HG03039 (cell line): Measurements from ENCODE around the gene ETHE1.
"Not testable (repeated sequence)": the region's sequence is repeated elsewhere in the genome, so short reads cannot be mapped to it uniquely, and the experiment has no call there.

Experiments
- ATAC-seq: cut with Tn5 transposase; IDR thresholded peaks from one replicate; pipeline ENCODE4 v1.9.1; 2021; ENCODE audit warnings: mild to moderate bottlenecking, moderate library complexity; ENCODE audit not compliant: unreplicated experiment

ETHE1 gene

DNA sequence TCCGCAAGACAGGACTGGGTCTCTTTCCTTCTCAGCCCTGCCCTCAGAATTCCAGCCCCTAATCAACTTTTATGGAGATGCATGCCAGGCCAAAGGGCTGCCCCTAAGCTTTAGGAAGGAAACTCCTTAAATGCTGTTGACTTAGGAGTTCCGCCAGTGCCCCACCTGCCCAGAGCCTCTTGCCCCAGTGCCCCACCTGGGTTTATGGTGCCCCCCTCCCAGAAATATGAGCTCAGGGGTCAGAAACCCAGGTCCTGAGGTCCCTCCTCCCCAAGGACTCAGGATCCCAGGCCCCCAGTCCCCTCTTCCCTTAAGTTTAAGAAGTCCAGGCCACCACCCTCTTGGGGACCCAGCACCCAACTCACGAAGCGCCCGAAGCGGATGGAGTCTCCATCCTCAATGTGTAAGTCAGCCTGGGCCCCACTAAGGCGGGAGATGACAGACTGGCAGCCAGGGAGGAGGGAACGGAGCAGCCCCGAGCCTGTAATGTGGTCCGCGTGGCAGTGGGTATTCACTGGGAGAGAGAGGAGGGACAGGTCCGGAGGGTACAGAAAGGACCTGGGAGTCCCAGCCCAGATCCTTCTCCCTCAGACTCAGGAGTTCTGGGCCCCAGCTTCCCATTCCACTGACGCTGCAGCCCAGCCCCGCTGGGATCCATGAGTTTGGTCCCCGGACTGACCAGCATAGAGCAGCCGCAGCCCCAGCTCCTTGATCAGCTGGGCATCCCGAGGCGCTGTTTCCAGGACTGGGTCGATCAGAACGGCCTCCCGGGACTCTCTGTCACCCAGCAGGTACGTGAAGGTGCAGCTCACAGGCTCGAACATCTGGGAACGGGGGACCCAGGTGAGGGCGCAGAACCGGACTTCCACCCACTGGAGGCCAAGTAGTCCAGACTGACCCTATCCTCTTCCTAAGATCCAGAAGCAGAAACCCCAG is 897 bp downstream of the ETHE1 start:
- no peak for ATAC-seq

DNA sequence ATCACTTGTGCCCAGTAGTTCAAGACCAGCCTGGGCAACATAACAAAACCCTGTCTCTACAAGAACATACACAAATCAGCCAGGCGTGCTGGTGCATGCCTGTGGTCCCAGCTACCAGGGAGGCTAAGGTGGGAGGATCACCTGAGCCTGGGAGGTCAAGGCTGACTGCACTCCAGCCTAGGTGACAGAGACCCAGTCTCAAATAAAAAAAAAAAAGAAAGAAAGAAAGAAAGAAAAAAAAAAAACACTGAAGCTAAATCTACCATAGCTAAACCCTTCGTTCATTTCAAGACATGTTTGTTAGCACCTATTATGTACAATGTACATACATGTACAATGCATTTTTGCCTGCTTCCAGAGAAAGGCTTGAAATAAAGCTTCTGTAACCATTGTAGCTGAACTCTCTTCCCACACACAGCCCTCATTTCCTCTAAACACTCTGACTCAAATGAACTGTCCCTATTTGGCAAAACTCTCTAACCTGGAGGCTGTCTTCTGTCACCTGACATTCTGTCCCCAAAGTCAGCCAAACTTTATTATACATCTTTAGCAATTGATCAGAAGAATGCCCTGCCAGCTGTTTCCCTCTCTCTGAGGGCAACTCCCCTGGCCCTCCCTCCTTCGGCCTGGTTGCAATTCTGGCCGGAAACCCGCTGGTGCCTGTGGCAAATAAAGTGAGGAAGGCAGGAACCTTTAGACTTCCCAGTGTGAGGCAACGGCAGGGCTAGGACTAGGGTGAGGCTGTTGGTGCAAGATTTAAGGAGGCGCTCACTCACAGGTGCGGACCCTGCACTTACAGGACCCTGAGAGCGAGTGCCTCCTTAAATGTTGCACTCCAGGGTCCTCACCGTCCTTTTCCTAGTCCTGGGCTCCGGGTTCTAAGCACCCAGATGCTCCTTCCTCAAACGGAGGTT is 1.8 kb downstream of the ETHE1 start:
- no peak for ATAC-seq

DNA sequence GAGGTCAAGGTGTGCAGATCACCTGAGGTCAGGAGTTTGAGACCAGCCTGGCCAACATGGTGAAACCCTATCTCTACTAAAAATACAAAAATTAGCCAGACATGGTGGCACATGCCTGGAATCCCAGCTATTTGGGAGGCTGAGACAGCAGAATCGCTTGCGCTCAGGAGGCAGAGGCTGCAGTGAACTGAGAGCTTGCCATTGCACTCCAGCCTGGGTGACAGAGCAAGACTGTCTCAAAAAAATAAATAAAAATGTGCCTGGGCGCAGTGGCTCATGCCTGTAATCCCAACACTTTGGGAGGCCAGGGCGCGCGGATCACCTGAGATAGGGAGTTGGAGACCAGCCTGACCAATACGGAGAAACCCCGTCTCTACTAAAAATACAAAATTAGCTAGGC is 3.3 kb downstream of the ETHE1 start:
- ATAC-seq, result not testable (repeated sequence)

DNA sequence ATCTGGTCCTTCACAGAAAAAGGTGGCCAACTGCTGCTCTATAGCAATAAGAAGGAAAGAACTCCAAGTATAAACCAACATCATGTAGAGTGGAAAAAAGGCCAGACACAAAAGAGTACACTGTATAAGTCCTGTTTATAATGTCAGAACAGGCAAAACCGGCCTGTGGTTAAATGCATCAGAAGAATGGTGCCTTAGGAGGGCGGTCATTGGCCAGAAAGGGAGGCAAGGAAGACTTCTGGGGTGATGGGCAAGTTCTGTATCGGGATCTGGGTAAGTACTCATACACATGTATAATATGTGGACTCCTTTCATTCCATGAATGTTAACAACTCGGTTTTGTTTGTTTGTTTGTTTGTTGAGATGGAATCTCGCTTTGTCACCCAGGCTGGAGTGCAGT is 4.1 kb downstream of the ETHE1 start:
- no peak for ATAC-seq

DNA sequence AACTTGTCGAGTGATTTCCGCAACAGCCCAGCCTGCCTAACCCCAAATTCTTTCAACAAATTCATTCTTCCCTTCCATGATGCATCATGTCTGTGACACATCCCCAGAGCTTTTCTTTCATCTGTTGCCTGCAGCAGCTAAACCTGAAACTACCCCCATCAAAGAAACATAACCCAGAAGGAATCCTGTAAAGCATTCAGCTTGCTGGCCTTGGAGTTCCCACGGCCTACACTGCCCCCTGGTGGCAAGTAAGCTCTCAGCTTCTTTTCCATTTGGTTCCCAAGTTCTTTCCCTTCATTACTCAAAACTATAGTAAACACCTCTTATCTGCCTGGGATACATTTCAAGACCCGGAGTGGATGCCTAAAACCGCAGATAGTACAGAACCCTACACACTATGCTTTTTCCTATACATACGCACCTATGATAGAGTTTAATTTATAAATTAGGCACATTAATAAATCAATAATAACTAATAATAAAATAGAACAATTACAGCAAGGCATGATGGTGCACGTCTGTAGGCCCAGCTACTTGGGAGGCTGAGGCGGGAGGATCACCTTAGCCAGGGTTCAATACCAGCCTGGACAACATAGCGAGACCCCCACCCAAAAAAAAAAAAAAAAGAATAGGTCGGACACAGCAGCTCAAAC is 7.4 kb downstream of the ETHE1 start:
- no peak for ATAC-seq

DNA sequence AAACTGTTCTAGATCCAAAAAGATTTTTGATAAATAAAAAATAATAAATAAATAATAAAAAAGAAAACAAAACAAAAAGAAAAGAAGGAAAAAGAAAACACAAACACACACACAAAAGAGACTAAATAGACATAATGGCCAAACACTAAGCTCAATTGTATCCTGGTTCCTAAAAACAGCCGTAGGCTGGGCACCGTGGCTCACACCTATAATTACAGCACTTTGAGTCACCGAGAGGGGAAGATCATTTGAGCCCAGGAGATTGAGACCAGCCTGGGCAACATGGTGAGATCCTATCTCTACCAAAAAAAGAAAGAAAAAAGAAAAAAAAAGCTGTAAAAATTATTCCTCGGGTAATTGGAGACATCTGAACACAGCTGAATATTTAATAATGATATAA is 8.9 kb downstream of the ETHE1 start:
- ATAC-seq, result no peak

DNA sequence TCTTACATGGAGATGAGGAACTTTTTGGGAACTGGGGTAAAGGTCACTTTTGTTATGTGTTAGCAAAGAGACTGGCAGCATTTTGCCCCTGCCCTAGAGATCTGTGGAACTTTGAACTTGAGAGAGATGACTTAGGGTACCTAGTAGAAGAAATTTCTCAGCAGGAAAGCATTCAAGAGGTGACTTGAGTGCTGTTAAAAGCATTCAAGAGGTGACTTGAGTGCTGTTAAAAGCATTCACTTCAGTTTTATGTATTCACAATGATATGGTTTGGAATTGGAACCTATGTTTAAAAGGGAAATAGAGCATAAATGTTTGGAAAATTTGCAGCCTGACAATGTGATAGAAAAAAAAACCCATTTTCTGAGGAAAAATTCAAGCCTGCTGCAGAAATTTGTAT is 14.6 kb downstream of the ETHE1 start:
- not testable (repeated sequence) for ATAC-seq

DNA sequence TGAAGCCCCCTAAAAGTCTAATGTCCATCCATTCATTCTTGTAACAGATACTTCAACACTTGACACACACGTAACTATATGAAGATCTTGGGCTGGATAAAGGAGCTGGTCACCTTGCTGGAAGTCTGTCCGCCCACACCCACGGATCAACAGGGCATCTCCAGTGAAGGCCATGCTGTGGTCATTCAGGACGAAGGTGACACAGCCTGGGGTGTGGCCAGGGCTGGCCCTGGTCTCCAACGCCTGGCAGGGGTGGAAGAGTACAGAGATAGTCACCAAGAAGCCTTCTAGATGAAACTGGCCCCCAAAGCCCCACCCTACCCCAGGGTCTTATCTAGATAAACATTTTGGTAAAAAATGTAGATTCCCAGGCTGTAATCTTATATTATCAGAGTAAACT is 15.7 kb downstream of the ETHE1 start:
- ATAC-seq, result no peak

DNA sequence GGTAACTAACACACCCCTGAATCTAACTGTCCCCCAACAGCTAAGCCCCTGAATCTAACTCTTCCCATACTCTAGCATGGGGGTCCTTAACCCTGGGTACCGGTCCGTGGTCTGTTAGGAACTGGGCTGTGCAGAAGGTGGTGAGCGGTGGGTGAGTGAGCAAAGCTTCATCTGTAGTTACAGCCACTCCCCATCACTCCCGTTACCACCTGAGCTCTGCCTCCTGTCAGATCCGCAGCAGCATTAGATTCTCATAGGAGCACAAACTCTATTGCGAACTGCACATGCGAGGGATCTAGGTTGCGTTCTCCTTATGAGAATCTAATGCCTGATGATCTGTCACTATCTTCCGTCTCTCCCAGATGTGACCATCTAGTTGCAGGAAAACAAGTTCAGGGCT is 16.3 kb downstream of the ETHE1 start:
- no peak for ATAC-seq

DNA sequence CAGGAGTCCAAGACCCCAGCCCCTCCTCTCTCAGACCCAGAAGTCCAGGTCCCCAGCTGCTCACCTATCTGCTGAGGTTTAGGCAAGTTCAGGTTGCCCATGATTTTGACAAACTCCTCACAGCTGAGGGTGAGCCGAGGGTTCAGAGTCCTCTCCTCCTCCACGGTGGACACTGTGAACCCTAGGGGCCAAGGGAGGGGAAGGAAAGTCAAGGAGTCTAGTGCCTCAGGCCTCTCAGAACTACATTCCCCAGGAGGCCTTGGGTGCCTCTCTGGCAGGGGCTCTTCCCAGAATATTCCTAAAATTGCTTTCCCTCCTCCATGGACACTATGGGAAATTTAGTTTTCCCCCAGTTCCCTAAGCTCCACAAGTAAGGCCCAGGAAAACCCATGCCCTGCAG is 19.1 kb downstream of the ETHE1 start:
- no peak for ATAC-seq

DNA sequence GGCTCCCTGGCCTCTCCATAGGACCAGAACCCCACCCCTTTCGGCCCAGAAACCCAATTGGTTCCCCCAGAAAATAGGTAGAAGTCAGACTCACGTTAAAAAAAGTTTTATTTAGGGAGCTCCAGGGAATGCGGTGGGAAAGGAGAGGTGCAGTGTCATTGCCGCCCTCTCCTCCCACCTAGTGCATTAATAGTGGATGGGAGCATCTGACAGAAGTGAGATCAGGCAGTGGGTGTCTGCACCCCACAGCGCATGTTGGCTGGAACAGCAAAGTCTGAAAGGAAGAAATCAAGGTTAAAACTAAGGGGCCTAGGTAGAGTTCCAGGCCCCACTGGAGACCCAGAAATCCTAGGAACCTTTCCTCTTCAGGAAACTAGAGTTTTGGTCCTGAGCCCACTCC is 20.4 kb downstream of the ETHE1 start:
- ATAC-seq, result no peak

DNA sequence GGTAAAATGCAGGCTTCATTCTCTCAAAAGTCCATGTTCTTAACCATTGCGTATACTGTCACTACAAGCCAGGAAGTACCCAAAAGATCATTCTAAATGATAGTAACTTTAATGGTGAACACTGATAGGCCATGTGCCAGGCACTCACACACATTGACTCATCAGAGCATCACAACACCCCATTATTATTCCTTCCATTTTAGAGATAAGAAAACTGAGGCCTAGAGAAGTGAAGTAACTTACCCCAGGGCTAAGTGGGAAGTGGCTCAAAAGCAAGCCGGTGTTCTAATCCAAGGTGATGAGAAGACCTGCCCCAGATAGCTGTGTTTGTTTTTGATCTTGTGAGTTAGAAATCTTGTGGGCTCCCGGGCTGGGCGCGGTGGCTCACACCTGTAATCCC is 21.1 kb downstream of the ETHE1 start:
- ATAC-seq, result no peak

DNA sequence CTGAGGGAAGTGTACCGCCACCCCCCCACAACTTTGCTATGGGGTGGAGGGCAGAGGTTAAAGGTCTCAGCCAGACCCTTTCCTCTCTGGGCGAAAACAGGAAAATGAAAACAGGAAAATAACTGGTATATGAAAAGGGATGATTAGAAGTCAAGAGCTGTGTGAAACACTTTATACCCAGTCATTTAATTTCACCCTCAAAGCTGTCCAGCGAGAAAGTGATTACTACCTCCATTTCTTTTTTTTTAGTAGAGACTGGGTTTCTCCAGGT is 21.9 kb downstream of the ETHE1 start:
- no peak for ATAC-seq

DNA sequence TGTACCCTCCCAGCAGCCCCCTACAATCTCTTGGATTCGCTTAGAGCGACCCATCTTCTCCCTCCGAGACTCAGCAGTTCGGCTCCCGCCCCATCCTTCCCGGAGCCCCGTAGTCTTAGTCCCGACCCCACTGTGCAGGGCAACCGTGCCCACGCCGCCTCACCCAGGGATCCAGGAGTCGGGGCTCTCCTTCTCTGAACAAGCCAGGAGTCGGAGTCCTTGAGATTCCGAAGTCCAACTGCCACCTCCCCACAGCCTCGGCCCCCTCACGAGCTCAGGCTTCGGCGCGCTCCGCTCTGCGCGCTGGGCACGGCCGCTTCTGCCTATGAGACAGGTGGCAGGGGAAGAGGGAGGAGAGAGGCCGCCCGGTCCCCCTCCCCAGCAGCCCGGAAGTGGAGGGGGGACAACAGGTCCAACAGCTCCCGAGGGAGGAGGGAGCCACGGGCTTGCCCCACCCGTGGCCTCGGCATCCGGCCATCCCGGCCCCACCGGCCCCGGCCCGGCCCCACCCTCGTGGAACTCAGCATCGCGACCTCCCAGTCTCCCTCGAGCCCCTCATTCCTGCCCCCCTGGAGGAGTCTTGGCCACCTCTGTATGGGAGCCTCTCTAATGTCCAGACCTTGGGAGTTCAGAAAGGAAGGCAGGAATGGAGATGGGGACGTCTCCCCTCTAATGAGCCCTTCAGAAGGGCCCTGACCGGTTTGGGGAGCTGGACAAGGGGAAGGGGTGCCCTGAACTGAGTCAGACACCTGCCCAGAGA is 22.4 kb downstream of the ETHE1 start, which contains the start of gene PHLDB3:
Gene PHLDB3, minus strand, starts transcription at position 321 of the 760 bp plus-strand sequence. CDS start 628 bp downstream, outside the sequence.
- ATAC-seq, result peak; percentile 9

DNA sequence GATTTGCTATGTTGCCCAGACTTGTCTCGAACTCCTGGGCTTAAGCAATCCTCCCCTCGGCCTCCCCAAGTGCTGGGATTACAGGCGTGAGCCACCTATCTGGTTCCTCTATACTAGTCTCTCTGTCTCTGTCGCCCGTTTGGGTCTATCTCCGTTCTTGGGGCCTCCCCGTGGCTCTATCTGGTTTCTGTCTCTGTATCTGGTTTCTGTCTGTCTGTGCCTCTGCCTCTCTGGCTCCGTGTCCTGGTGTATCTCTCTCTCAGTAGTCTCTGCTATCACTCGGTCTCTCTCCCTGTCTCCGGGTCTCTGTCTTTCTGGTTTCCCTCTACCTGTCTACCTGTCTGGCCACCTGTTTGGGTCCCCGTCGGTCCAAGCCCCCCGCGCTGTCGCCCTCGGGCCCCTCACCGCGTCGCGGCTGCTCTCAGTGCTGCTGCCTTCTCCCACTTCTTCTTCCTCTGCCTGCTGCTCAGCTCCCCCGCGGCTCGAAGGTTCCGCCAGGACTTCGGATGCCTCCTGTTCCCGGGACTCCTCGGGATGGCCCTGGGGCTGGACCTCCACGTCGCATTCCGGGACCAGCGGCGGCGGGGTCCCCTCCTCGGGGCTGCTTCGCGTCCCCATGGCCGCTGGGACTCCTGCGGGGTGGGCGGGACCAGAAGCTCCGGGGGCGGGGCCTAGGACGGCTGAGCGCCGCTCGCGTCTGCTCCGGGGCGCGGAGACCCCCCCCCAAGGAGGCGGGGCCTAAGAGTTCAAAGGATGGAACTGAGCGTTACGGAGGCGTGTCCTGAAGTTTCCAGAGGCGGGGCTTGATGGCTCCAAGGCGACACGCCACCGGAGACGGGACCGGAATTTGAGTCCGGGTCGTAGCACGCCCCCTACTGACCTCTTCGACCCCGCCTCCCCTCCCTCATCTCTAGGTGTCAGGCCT is 23.2 kb downstream of the ETHE1 start:
- ATAC-seq, result peak; percentile 82

DNA sequence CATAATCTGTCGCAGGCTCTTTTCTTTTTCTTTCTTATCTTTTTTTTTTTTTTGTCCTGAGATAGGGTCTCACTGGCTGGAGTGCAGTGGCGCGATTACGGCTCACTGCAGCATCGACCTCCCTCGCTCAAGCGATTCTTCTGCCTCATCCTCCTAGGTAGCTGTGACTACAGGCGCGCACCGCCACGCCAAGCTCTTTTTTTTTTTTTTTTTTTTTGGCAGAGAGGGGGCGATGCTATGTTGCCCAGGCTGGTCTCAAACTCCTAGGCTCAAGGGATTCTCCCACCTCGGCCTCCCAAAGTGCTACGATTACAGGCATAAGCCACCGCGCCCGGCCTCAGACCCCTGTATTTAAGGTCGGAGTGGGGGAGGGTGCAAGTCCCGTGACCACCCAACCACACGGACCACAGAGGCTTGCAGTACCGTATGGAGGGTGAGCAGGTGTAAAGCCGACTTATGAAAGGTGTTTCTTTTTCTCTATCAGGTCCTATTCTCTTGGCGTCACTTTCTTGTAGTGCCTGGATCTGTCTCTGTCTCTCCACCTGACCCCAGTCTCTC is 24.5 kb downstream of the ETHE1 start:
- ATAC-seq, result no peak

DNA sequence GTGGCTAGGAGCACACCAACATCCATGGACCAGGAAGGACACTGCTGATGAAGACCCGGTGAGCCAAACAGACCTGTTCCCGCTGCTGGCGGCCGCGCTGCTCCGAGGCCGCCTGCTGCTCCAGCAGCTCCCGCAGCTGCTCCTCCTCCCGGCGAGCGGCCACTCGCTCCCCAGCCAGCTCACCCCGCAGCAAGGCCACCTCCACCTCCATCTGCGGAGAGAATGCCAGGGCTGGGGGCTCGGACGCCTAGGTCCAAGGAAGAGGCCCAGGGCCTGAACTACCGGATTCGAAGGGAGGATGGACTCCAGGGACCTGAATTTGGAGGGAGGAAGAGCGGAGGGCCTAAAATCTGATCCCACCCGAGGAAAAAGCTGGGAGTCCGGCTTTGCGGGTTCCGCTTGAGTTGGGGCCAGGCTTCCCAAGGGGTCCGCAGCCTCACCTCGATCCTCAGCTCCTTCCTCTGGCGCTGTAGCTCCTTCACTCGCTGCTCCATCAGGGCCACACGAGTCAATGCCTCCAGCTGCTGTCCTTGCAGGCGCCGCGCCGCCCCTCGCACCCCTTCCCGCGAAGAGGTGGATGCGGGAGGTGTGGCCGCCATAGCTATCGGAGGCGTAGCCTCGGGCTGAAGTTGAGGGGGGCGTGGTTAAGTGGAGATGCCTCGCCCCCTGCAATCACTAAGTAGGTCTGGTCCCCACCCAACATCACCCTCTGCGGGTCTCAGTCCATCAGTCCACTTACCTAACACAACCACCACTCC is 25.2 kb downstream of the ETHE1 start:
- no peak for ATAC-seq

DNA sequence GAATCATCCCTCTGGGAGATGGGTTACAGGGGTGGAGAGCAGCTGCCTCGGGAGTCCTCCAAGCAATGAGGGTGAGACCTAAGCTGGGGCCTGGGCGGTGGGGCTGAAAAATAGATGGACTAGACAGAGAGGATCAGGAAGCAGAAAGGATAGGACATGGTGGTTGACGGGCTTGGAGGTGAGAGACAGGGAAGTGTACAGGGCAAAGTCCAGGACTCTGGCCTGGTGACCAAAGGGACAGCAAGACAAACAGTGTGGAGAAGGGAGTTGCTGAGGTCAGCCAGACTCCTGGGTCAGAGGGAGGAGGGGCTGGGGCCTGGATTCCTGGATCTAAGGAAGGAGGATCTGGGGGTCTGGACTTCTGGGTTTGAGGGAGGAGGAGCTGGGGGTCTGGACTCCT is 28.0 kb downstream of the ETHE1 start:
- ATAC-seq, result no peak
